Naive thymus-derived CD8-positive, alpha-beta T cell (primary cell): ENCODE results near the gene ZNF256. TPM values are rescaled to one million over a fixed set of nuclear protein-coding genes. Genes with fewer than 3 reads are reported as not detected.

ENCODE experiments used
- polyA plus RNA-seq, 3 donors: library from polyadenylated mRNA; unstranded; fragments of 300-500 nt; fragmentation: Illumina TruSeq; gene quantifications; one replicate each; pipeline ENCODE4 v1.2.3, GENCODE V29; 2021
- total RNA-seq, 8 experiments: library from RNA in 2 of 8; stranded (reverse) in 2 of 8; gene quantifications; one replicate each; pipeline ENCODE4 v1.2.3 and lab custom pipeline; 2021 to 2026

ZNF256 gene
- total and polyA plus RNA-seq, 5 experiments from 2014 or later, result 4.5 to 22.8 (median 6.2) TPM

Other genes with a start within 250 kb of the ZNF256 start
- gene ZNF154, start 238.5 kb downstream of the ZNF256 start, total RNA-seq, result 10 to 100 TPM; 60.5 to 60.6 TPM
- 1 to 10 TPM; 1.1 to 2.4 (median 1.2) TPM for gene ZNF154, start 238.5 kb downstream of the ZNF256 start, polyA plus RNA-seq
- gene ZNF671, start 220.1 kb downstream of the ZNF256 start, total RNA-seq, result 10 to 100 TPM; 46.0 to 46.8 TPM
- 10 to 100 TPM; 17.2 to 28.0 (median 24.7) TPM for gene ZNF671, start 220.1 kb downstream of the ZNF256 start, polyA plus RNA-seq
- 10 to 100 TPM; 42.9 to 52.0 TPM for gene ZNF776, start 200.9 kb downstream of the ZNF256 start, total RNA-seq
- gene ZNF776, start 200.9 kb downstream of the ZNF256 start, polyA plus RNA-seq, result 10 to 100 TPM in 1 of 3 donors, 1 to 10 TPM in 2; 8.2 to 11.9 (median 8.4) TPM
- gene ZNF586, start 178.0 kb downstream of the ZNF256 start, total RNA-seq, result 10 to 100 TPM; 46.6 to 46.9 TPM
- gene ZNF586, start 178.0 kb downstream of the ZNF256 start, polyA plus RNA-seq, result 10 to 100 TPM; 17.7 to 21.5 (median 20.3) TPM
- 10 to 100 TPM; 17.3 to 21.8 TPM for gene ZNF552, start 132.8 kb downstream of the ZNF256 start, total RNA-seq
- 10 to 100 TPM in 1 of 3 donors, 1 to 10 TPM in 2; 6.4 to 12.4 (median 7.4) TPM for gene ZNF552, start 132.8 kb downstream of the ZNF256 start, polyA plus RNA-seq
- 10 to 100 TPM; 29.1 to 29.9 TPM for gene ZNF587B, start 117.4 kb downstream of the ZNF256 start, total RNA-seq
- gene ZNF587B, start 117.4 kb downstream of the ZNF256 start, polyA plus RNA-seq, result 1 to 10 TPM in 1 of 3 donors, under 1 TPM in 2; 0.27 to 1.3 (median 0.76) TPM
- gene ZNF587, start 97.8 kb downstream of the ZNF256 start, total RNA-seq, result 10 to 100 TPM; 61.9 to 69.2 TPM
- gene ZNF587, start 97.8 kb downstream of the ZNF256 start, polyA plus RNA-seq, result 1 to 10 TPM; 1.3 to 7.4 (median 4.7) TPM
- gene ZNF814, start 58.7 kb downstream of the ZNF256 start, total RNA-seq, result 10 to 100 TPM; 84.6 to 85.1 TPM
- gene ZNF814, start 58.7 kb downstream of the ZNF256 start, polyA plus RNA-seq, result 10 to 100 TPM; 13.2 to 32.2 (median 20.9) TPM
- gene ZNF417, start 31.1 kb downstream of the ZNF256 start, total RNA-seq, result 10 to 100 TPM; 44.2 to 50.1 TPM
- gene ZNF417, start 31.1 kb downstream of the ZNF256 start, polyA plus RNA-seq, result 1 to 10 TPM; 1.6 to 6.0 (median 1.8) TPM
- 10 to 100 TPM; 28.0 to 31.8 TPM for gene ZNF418, start 12.3 kb downstream of the ZNF256 start, total RNA-seq
- 1 to 10 TPM in 2 of 3 donors, not detected in 1; 1.0 to 2.1 TPM for gene ZNF418, start 12.3 kb downstream of the ZNF256 start, polyA plus RNA-seq
- gene C19orf18, start 26.8 kb upstream of the ZNF256 start, total RNA-seq, result 1 to 10 TPM; 2.2 to 2.9 TPM
- under 1 TPM in 1 of 3 donors, not detected in 2; 0.24 TPM for gene C19orf18, start 26.8 kb upstream of the ZNF256 start, polyA plus RNA-seq
- gene ZNF606, start 55.1 kb upstream of the ZNF256 start, total RNA-seq, result 10 to 100 TPM; 52.6 to 53.2 TPM
- gene ZNF606, start 55.1 kb upstream of the ZNF256 start, polyA plus RNA-seq, result 1 to 10 TPM; 2.1 to 6.5 (median 6.0) TPM
- not detected for gene ZSCAN1, start 86.3 kb upstream of the ZNF256 start, total RNA-seq
- not detected for gene ZSCAN1, start 86.3 kb upstream of the ZNF256 start, polyA plus RNA-seq
- gene ZNF135, start 111.6 kb upstream of the ZNF256 start, total RNA-seq, result 10 to 100 TPM; 13.3 to 15.4 TPM
- 1 to 10 TPM in 2 of 3 donors, under 1 TPM in 1; 0.79 to 4.3 (median 3.8) TPM for gene ZNF135, start 111.6 kb upstream of the ZNF256 start, polyA plus RNA-seq
- 100 to 1,000 TPM; 107 to 110 TPM for gene ZSCAN18, start 150.5 kb upstream of the ZNF256 start, total RNA-seq
- gene ZSCAN18, start 150.5 kb upstream of the ZNF256 start, polyA plus RNA-seq, result 10 to 100 TPM; 18.7 to 30.0 (median 27.4) TPM
- 10 to 100 TPM; 16.2 to 17.4 TPM for gene ZNF329, start 203.1 kb upstream of the ZNF256 start, total RNA-seq
- 10 to 100 TPM in 1 of 3 donors, 1 to 10 TPM in 2; 5.9 to 11.9 (median 7.6) TPM for gene ZNF329, start 203.1 kb upstream of the ZNF256 start, polyA plus RNA-seq
- 100 to 1,000 TPM; 110 to 119 TPM for gene ZNF274, start 235.4 kb upstream of the ZNF256 start, total RNA-seq
- 10 to 100 TPM; 26.5 to 38.7 (median 34.9) TPM for gene ZNF274, start 235.4 kb upstream of the ZNF256 start, polyA plus RNA-seq